Measurements from ENCODE around the gene CCDC9. TPM values are rescaled to one million over a fixed set of nuclear protein-coding genes. Genes with fewer than 3 reads are reported as not detected.

The CCDC9 gene
- total and polyA plus RNA-seq, 2 of the 13 experiments (the other 11 are each of a cell fraction or from before 2014, with no cell fraction given): 2.9 to 6.3 TPM

- TF ChIP-seq FOXP4 (CRISPR knock-in tag; IDR thresholded peaks at IDR 0.05) (peak; percentile 68), MTF1 (CRISPR knock-in tag; IDR thresholded peaks at IDR 0.05) (0 out of 2 replicates have a peak, but pooled peaks have one; percentile 11), HIVEP1 (CRISPR knock-in tag; IDR thresholded peaks at IDR 0.05) (peak; percentile 97), ZNF543 (CRISPR knock-in tag; IDR thresholded peaks at IDR 0.05) (no peak), ZNF564 (CRISPR knock-in tag; IDR thresholded peaks at IDR 0.05) (peak; percentile 55; the same call in 1 of the 2 replicates), HOXA3 (CRISPR knock-in tag; IDR thresholded peaks at IDR 0.05) (0 out of 2 replicates have a peak, but pooled peaks have one; percentile 3), NR2F1 (CRISPR knock-in tag; IDR thresholded peaks at IDR 0.05) (peak in 1 of 2 experiments; percentile 73; a peak in 1 of 4 replicates), KAT2B (IDR thresholded peaks at IDR 0.05; ENCODE audit: borderline replicate concordance, low read depth, low read length) (no peak), GATAD2A (CRISPR knock-in tag; IDR thresholded peaks at IDR 0.05) (0 out of 2 replicates have a peak, but pooled peaks have one; percentile 10), ZFP82 (CRISPR knock-in tag; IDR thresholded peaks at IDR 0.05; ENCODE audit: borderline replicate concordance) (0 out of 2 replicates have a peak, but pooled peaks have one; percentile 23), ARID3A (IDR thresholded peaks at IDR 0.05; ENCODE audit: low read depth, low read length) (no peak), ELF3 (CRISPR knock-in tag; IDR thresholded peaks at IDR 0.05) (peak; percentile 38), NR1H2 (CRISPR knock-in tag; IDR thresholded peaks at IDR 0.05; ENCODE audit: borderline replicate concordance, low read depth) (no peak), ATF3 (CRISPR knock-in tag; IDR thresholded peaks at IDR 0.05) (0 out of 2 replicates have a peak, but pooled peaks have one; percentile 31), ISL2 (CRISPR knock-in tag; IDR thresholded peaks at IDR 0.05) (0 out of 2 replicates have a peak, but pooled peaks have one; percentile 24), DR1 (CRISPR knock-in tag; IDR thresholded peaks at IDR 0.05) (no peak), SPEN (CRISPR knock-in tag; IDR thresholded peaks at IDR 0.05; ENCODE audit: low read depth) (no peak; the same call in none of the 2 replicates), DRAP1 (CRISPR knock-in tag; IDR thresholded peaks at IDR 0.05) (no peak; the same call in 1 of the 2 replicates), PAXIP1 (CRISPR knock-in tag; conservative IDR thresholded peaks at IDR 0.05) (peak; percentile 66), ZNF121 (CRISPR knock-in tag; IDR thresholded peaks at IDR 0.05) (peak; percentile 79), NAIF1 (CRISPR knock-in tag; IDR thresholded peaks at IDR 0.05; ENCODE audit: borderline replicate concordance) (peak; percentile 28; the same call in 1 of the 2 replicates), ZFY (CRISPR knock-in tag; IDR thresholded peaks at IDR 0.05) (peak; percentile 33)
These were observed 28.8 kb upstream of the CCDC9 start (continued) for GRCh38 chr19:47227352-47228167.
